ENCODE measurements around the gene PLA2G5. TPM values are rescaled to one million over a fixed set of nuclear protein-coding genes. Genes with fewer than 3 reads are reported as not detected.

The PLA2G5 gene
- total RNA-seq, 4 donors from 2014 or later: 0.78 to 4.0 TPM; not detected in 2

DNA sequence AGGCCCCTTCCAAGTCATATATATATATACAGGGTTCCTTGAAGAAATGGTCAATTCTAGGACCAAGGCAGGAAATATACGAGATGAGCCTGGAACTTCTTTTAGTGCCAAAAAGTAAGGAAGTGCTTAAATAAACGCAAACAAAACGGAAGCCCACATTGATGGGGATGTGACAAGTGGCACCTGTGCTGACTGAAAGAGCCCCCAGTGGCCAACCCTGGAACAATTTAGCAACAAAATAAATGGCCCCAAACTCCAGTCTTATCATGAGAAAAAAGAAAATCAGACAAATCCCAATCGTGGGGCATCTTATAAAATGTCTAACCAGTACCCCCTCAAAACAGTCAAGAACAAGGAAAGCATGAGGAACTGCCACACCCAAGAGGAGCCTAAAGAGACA, 17.7 kb downstream of the PLA2G5 start:
- 74 to 83% methylated on average over 4 of the region's 4 CpGs for WGBS, 2 donors
- no peak overlapping the region for H3K4me3 ChIP-seq (ENCODE audit: low read depth, poor library complexity, severe bottlenecking)
- no peak for DNase-seq (ENCODE audit: low spot score in 2 of 2)
- no peak for TF ChIP-seq POLR2A (IDR thresholded peaks at IDR 0.05)
- TF ChIP-seq, protein P1, sequence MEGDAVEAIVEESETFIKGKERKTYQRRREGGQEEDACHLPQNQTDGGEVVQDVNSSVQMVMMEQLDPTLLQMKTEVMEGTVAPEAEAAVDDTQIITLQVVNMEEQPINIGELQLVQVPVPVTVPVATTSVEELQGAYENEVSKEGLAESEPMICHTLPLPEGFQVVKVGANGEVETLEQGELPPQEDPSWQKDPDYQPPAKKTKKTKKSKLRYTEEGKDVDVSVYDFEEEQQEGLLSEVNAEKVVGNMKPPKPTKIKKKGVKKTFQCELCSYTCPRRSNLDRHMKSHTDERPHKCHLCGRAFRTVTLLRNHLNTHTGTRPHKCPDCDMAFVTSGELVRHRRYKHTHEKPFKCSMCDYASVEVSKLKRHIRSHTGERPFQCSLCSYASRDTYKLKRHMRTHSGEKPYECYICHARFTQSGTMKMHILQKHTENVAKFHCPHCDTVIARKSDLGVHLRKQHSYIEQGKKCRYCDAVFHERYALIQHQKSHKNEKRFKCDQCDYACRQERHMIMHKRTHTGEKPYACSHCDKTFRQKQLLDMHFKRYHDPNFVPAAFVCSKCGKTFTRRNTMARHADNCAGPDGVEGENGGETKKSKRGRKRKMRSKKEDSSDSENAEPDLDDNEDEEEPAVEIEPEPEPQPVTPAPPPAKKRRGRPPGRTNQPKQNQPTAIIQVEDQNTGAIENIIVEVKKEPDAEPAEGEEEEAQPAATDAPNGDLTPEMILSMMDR (IDR thresholded peaks at IDR 0.05): no peak
- intact Hi-C loops (cut with DNase I; ENCODE audit: low total_unique reads): no loop called here

DNA sequence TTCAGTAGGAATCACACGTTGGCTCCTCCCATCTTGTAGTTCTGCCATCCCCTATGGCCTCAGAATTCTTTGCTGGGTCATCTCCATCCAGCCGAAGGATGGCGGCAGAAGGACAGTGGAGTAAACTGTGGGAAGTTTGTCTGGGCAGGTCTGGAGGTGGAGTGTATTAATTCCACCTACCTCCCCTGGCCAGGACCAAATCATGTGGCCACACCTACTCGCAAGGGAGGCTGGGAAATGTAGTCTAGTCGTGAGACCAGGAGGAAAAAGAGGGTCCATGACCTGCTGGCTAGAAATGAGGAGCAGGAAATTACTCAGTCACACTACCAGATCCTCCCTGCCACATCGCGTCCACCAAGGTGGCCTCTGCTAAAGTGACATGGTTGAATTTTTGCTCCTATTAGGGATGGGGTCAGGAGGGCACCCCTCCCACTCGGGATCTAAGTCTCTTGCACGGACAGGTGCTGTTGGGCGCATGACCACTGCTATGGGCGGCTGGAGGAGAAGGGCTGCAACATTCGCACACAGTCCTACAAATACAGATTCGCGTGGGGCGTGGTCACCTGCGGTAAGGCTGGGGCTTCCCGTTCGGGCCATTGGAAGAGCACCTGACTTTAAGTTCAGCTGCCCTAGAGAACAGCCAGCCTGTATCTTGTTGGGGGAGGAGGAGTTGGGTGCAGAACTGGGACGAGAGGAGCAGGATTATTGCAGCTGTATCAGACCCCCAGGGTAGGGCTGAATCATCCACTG, 19.5 kb downstream of the PLA2G5 start:
- TF ChIP-seq POLR2A (IDR thresholded peaks at IDR 0.05): no peak
- TF ChIP-seq, protein P1 (IDR thresholded peaks at IDR 0.05): no peak
- no peak for DNase-seq (ENCODE audit: low spot score in 2 of 2)
- 86 to 87% methylated on average over 19 of the region's 19 CpGs for WGBS, 2 donors
- no peak overlapping the region for H3K4me3 ChIP-seq (ENCODE audit: low read depth, poor library complexity, severe bottlenecking)
- intact Hi-C loops (cut with DNase I; ENCODE audit: low total_unique reads): no loop called here

DNA sequence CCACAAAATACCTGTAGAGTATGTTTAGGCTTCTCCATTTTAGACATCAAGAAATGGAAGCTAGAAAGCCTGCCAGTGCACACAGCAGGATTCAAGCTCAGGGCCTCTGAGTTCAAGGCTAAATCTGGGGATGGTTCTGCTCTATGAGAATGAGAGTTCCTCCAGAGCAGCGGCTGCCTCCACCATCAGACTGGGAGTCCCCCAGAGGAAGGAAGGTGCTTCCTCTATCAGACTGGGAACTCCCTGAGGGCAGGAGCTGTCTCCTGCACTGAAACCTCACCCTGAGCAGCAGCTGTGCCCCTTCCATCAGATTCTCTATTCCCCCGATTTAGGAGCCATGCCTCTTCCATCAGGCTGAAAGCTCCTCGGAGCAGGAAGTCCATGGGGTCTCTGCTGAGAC, 20.1 kb downstream of the PLA2G5 start:
- no peak overlapping the region for H3K4me3 ChIP-seq (ENCODE audit: low read depth, poor library complexity, severe bottlenecking)
- WGBS, 2 donors: 83% methylated on average over 3 of the region's 3 CpGs
- TF ChIP-seq, protein P1 (IDR thresholded peaks at IDR 0.05): no peak
- TF ChIP-seq POLR2A (IDR thresholded peaks at IDR 0.05): no peak
- no peak for DNase-seq (ENCODE audit: low spot score in 2 of 2)
- intact Hi-C loops (cut with DNase I; ENCODE audit: low total_unique reads): no loop called here

DNA sequence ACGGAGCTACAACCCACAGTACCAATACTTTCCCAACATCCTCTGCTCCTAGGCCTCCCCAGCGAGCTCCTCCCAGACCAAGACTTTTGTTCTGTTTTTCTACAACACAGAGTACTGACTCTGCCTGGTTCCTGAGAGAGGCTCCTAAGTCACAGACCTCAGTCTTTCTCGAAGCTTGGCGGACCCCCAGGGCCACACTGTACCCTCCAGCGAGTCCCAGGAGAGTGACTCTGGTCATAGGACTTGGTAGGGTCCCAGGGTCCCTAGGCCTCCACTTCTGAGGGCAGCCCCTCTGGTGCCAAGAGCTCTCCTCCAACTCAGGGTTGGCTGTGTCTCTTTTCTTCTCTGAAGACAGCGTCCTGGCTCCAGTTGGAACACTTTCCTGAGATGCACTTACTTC, 20.6 kb downstream of the PLA2G5 start:
- DNase-seq (ENCODE audit: low spot score in 2 of 2): no peak
- no peak overlapping the region for H3K4me3 ChIP-seq (ENCODE audit: low read depth, poor library complexity, severe bottlenecking)
- 75 to 78% methylated on average over 6 of the region's 6 CpGs for WGBS, 2 donors
- intact Hi-C loops (cut with DNase I; ENCODE audit: low total_unique reads): no loop called here
- TF ChIP-seq POLR2A (IDR thresholded peaks at IDR 0.05): no peak
- TF ChIP-seq, protein P1 (IDR thresholded peaks at IDR 0.05): no peak

DNA sequence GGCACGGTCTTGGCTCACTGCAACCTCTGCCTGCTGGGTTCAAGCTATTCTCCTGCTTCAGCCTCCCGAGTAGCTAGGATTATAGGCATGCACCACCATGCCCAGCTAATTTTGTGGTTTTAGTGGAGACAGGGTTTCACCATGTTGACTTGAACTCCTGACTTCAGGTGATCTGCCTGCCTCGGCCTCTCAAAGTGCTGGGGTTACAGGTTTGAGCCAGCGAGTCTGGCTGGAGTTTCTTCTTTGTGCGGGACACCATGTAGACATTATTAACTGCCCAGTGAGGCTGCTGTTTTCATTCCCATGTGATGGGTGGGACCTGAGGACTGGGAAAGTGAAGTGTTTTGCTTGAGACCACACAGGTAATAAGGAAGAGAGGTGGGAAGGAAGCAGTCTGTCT, 23.3 kb downstream of the PLA2G5 start:
- intact Hi-C loops (cut with DNase I; ENCODE audit: low total_unique reads): no loop called here
- no peak for TF ChIP-seq POLR2A (IDR thresholded peaks at IDR 0.05)
- TF ChIP-seq, protein P1 (IDR thresholded peaks at IDR 0.05): no peak
- 78 to 86% methylated on average over 5 of the region's 5 CpGs for WGBS, 2 donors
- no peak for DNase-seq (ENCODE audit: low spot score in 2 of 2)
- H3K4me3 ChIP-seq (ENCODE audit: low read depth, poor library complexity, severe bottlenecking): no peak overlapping the region

DNA sequence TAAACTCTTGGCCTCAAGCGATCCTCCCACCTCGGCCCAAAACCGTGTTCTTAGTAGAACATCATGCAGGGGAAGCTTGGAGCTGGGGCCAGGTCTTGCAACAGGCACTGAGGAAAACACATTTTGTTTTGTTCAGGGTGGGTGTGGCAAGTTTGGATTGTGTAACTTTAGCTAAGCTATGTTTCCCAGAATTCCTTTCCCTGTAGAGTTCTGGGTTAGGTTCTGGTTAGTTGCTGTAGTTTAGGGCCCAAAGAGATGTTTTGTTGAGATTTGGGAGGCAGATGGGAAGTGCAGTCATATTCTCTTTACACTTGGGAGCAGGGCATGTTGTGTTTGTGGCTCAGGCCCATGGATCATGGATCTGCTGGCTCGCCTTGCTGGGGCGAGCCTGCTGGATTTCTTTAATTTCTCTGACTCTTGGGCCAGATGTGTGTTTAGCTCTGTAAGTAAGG, 24.0 kb downstream of the PLA2G5 start:
- no peak overlapping the region for H3K4me3 ChIP-seq (ENCODE audit: low read depth, poor library complexity, severe bottlenecking)
- TF ChIP-seq, protein P1 (IDR thresholded peaks at IDR 0.05): no peak
- no peak for TF ChIP-seq POLR2A (IDR thresholded peaks at IDR 0.05)
- DNase-seq (ENCODE audit: low spot score in 2 of 2): peak; percentile 86 to 95
- intact Hi-C loops (cut with DNase I; ENCODE audit: low total_unique reads): no loop called here
- WGBS, 2 donors: 46 to 50% methylated on average over 5 of the region's 5 CpGs

Measured in lower leg skin (tissue), 4 donors.